GM19193 (cell line): ENCODE results near the gene LDLRAD4.

Source experiments
- POLR2A ChIP-seq: IDR thresholded peaks from 4 replicates; pipeline ENCODE4 v1.6.1; 2011; ENCODE audit not compliant: insufficient read depth, insufficient read length; ENCODE audit errors: extremely low read depth

LDLRAD4 gene

DNA sequence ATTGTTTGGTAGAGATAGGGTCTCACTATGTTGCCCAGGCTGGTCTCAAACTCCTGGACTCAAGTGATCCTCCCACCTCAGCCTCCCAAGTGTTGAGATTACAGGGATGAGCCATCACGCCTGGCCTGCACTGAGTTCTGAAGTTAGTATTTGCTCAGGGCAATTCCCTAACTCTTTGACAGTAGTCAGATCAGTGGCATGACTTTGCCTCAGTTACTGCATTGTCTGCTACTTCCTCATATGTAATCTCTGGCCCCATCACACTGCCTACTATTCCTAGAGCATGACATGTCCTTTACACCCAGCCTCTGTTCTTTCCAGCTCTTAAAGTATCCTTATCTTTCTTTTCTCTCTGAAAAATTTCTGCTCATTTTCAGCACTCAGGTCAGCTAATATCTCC, 193.5 kb downstream of the LDLRAD4 start:
- no peak for TF ChIP-seq POLR2A

DNA sequence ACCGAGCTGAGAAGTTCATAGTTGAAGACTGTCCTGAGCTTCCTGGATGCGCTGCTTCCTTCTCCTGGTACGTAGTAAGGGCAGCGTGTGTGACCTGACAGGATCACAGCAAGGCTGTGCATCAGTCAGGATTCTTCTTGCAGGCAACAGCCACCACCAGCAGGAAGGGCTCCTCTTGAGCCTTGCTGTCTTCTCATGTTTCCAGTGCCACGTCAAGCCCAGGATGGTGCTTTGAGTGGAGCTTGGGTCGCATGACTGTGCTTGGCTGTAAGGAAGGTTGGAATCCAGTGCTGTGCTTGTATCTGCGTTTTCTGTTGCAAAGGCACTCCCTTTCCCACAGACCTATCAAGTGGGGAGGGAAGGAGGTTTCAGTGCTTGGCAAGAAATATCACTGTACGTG, 194.3 kb downstream of the LDLRAD4 start:
- no peak for TF ChIP-seq POLR2A

GRCh38 chr18:13414102-13414501, 195.5 kb downstream of the LDLRAD4 start:
- no peak for TF ChIP-seq POLR2A

- TF ChIP-seq POLR2A = no peak
Observed at GRCh38 chr18:13414521-13414920, 196.0 kb downstream of the LDLRAD4 start.

DNA sequence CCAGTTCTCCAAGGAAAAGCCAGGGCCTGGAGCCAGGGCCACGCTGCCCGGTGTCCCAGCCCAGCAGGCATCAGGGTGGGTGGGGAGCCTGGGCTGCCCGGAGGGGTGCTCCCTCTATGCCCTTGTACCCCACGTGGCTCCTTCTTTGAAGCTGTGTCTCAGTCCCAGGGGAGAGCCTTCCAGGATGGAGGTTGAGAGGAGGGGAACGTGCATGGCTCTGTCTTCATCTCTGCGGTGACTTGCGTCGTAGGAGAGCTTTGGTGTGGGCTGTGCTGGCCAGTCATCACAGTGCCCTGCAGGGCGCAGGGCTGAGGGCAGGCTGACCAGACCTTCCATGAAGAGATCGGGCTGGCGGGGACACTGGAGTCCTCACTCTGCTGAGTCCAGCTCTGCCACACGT, 197.2 kb downstream of the LDLRAD4 start:
- no peak for TF ChIP-seq POLR2A

DNA sequence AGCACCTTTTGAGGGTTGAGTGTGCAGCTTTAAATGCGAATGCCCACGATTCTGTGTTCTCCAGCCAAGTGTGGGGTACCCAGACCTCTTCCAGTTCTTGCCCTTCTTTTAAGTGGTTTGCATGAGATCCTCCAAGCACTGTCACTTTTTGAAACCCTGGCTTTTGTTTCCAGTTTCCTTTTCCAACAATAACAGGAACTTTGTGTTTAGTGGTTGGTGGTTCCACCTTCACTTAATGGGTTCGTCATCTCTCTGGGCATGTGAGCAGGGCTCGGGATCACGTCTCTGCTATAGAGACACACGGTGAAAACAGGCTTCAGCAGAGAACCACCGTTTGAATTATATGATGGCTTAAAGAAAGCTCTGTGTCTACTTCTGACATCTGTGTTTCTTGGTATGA, 197.6 kb downstream of the LDLRAD4 start:
- no peak for TF ChIP-seq POLR2A

DNA sequence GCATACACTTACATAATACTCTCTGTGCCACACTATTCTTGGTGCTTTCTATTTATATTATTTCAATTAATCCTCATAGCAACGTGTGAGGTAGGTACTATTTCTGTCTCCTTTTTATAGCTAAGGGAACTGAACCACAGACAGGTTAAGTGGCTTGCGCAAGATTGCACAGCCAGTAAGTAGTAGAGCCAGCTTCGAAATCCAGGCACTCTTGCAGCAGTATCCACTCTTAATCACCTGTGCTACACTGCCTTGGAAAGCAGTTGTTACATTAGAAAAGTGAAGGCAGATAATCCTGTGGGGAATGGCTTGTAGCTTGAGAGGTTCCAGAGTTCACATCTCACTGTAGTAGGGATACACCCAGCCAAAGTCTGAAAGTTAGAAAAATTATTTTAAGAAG, 198.3 kb downstream of the LDLRAD4 start:
- no peak for TF ChIP-seq POLR2A

DNA sequence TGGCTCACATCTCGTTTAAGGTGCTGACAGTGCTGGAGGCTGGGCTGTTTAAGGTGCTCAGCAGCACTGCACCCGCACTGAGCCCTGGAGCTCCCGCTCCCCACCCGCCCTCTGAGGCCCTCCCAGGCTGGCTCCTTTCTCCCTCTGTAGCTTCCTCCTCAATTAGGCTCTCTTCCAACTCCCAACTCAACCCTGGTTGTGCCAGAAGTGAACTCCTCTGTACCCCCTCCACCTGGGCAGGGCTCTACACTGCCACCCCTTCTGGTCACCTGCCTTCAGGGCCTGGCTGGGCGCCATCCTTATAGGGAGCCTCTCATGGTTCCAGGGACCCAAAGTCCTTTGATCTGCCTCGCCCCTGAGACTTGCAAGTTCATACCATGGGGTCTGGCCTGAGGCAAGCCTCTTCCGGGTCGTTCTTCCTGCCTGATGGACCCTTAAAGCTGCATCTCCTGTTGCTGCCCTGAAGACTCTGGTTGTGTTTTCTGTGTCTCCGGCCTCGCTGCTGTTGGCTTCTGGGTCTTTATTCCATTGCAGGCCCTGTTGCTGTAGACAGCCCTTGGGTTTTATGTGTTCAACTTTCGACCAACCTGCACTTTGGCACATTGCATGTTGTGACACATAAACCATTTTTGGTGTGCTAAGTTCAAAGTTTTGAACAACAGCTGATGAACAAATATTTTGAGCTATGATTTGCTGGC, 199.6 kb downstream of the LDLRAD4 start:
- no peak for TF ChIP-seq POLR2A

DNA sequence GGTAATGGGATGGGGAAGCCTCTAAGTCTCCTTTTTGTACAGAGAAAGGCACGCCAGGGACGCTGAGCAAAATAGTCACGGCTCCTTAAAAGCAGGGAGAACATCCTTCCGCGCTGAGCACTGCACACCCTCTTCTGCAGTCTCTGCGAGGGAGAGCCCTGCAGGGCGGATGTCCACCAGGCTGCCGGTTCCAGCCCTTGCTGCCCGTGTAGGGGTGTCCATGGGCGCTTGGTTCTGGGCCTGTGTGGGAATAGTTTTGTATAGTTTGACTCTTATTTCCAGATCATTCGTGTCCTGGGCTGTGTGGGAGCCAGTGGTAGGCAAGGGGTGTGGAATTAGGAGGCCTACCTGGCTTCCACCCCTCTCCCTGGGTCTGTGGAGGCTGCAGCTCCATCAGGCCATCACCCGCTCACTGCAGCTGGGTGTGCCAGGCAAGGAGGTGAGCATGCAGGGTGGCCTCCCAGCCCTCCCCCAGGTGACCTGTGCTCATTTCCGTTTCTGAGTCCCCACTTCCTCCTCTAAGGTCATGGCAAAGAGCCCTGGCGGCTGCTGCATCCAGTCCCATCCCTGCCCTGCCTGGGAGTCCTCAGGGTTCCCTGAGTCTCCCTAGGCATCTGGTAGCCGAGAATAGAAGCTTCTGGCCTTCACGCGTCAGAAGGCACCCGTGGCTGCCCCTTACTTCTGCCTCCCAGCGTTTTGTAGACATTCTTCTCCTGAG, 202.6 kb downstream of the LDLRAD4 start:
- no peak for TF ChIP-seq POLR2A

DNA sequence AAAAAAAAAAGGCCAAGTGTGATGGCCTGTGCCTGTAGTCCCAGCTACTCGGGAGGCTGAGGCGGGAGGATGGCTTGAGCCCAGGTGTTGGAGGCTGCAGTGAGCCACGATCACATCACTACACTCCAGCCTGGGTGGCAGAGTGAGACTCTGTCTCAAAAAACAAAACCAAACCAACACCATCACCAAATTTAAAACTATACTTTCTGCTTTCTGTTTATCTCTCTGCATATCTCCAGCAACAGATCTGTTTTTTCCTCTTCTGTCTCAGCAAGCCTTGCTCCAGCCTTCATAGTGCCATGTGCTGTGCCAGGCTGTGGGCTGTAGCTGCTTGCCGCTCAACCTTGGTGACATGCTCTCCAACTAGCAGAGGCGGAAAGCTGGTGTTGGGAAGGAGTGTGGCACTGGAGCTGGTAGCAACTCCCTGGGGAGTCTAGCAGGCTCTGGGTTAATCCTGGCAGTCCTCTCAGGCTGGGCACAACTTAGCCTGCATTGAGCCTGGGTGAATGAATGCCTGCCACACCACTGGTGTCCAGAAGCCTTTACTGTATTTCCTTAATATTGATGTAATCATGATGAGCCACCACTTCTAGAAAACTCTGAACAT, 204.1 kb downstream of the LDLRAD4 start:
- no peak for TF ChIP-seq POLR2A

DNA sequence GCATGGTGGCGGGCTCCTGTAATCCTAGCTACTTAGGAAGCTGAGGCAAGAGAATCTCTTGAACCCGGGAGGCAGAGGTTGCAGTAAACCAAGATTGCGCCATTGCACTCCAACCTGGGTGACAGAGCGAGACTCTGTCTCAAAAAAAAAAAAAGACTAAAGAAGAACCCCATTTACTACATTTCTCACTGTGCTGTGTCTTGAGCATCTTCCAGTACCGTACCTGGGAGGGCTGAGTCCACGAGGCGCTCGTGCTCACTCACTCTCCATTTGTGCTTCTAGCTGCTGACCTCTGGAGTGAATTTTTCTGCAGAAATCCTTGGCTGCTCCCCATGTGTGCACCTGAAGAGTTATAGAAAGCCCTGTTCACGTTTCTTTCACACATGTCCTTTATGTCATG, 204.8 kb downstream of the LDLRAD4 start:
- TF ChIP-seq POLR2A = no peak

DNA sequence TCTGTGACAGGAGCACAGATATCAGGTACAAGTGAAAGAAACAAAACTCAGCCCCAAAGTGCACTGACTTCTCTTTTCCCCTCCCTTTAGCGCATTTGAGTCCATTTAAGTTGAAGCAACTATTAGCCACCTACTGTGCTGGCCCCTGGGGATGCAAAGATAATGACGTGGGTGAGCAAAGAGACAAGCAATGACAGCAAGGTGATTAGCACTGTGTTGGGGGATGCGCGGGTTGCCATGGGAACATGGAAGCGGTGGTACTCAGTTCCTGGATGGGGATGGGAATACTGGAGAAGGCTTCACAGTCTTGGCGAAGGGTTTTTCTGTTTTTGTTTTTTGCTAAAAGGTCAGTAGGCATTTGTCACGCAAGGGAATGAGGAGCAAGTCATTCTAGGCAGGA, 205.8 kb downstream of the LDLRAD4 start:
- no peak for TF ChIP-seq POLR2A

DNA sequence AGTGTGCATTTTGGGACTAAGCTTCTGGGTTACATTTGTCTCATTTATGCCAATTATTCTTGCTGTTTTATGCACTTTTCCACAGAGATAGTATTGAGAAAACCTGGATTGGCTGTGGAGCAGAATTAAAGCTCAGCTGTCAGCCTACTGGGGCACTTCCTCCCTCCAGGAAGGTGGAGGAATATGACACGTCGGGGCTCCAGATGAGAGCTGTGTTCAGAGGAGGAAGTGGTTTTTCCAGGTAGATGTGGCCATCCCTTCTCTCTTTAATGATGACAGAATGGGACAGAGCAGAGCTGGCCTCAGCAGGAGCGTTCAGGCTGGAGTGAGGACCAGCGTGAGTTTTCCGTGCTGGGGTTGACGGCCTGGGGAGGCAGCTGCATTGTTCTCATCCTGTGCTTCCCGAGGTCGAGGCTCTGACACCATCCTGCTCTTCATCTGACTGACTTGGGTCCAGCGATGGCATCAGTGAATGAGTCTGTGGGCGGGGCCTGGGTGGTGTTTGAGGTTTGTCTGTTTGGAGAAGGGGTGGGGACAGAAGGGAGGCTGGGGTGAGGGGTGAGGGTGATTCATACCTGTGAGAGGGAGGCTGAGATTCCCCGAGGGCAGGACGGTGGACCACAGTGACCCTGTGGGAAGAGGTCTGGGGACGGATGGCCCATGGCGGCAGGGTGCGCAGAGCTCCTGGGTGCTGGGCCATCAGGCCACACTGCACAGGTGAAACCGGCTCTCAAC, 207.0 kb downstream of the LDLRAD4 start:
- no peak for TF ChIP-seq POLR2A

DNA sequence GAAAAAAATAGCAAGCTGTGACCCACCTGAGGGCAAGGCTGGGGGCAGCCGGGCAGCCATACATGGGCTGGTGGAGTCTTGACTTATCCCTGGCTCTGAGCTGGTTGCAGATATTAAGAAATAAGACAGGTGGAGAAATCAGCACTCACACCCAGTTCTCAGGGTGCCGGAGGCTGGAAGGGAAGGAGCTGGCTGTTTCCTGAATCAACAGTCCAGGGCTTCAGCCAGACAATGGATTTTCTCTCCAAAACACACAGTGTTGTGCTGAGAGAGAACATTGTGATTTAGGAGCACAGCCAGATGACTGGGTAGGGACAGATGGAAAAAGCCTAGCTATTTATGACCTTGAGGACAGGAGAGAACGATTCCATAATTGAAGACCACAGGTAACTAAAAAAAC, 208.8 kb downstream of the LDLRAD4 start:
- TF ChIP-seq POLR2A = no peak

GRCh38 chr18:13428319-13428718, 209.8 kb downstream of the LDLRAD4 start:
- no peak for TF ChIP-seq POLR2A
